HFF-Myc (cell line): ENCODE data around the gene ONECUT3.
A peak's percentile ranks its signal among the peaks of the same experiment; 100 is the strongest.

ENCODE experiments used
- DNase-seq: peaks from one replicate; pipeline ENCODE4 v3.0.0-alpha.2; 2011; ENCODE audit warnings: low read depth; ENCODE audit errors: extremely low read depth
- H3K4me3 ChIP-seq: replicated peaks from 2 replicates; pipeline ENCODE4 v1.5.1; 2011; ENCODE audit warnings: low read depth, mild to moderate bottlenecking, control low read depth, low read length
- TF ChIP-seq, protein P1 (sequence below): IDR thresholded peaks from 2 replicates; pipeline ENCODE4 v1.5.1; 2012; ENCODE audit warnings: mild to moderate bottlenecking, low read depth, low read length, control low read depth; ENCODE audit errors: missing control alignments

Gene ONECUT3

DNA sequence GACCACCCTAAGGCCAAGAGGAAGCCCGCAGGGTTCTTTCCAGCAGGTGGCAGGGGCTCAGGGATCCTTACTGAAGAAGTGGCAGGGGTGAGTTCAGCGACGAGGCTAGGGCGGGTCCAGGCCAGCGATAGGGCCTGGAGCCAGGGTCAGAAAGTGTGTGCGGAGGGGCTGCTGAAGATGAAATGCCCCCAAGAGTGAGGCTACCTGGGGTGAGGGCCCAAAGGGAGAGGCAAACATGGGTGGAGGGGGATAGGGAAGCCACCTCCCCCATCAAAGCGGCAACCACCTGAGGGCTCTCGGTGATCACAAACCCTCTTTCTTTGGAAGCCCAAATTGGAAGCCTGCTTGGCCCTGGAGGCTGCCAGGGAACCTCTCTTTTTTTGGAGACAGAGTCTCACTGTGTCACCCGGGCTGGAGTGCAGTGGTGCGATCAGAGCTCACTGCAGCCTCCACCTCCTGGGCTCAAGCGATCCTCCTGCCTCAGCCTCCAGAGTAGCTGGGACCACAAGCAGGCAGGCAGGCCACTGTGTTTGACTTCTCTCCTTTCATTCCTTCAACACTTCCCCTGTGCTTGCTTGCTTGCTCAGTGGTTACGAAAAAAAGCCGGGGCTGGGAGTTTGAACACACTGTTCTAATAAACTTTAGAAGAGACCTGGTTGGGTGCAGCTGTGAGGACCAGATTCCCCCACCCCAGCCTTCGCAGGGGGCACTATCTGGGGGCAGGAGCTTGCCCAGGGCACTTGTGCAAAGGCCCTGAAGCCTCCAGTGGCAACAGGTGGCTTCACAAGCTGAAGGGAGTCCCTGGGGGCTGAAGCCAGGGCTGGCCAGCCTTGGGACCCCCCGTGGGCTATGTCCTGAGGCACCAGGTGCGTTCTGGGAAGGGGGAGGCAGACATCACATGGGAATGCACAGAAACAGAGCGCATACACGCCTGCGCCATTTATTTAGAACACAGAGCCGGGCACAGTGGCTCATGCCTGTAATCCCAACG lies 60.2 kb downstream of the ONECUT3 start:
- TF ChIP-seq, protein P1, sequence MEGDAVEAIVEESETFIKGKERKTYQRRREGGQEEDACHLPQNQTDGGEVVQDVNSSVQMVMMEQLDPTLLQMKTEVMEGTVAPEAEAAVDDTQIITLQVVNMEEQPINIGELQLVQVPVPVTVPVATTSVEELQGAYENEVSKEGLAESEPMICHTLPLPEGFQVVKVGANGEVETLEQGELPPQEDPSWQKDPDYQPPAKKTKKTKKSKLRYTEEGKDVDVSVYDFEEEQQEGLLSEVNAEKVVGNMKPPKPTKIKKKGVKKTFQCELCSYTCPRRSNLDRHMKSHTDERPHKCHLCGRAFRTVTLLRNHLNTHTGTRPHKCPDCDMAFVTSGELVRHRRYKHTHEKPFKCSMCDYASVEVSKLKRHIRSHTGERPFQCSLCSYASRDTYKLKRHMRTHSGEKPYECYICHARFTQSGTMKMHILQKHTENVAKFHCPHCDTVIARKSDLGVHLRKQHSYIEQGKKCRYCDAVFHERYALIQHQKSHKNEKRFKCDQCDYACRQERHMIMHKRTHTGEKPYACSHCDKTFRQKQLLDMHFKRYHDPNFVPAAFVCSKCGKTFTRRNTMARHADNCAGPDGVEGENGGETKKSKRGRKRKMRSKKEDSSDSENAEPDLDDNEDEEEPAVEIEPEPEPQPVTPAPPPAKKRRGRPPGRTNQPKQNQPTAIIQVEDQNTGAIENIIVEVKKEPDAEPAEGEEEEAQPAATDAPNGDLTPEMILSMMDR, result no peak
- DNase-seq, result no peak
- H3K4me3 ChIP-seq, result peak overlapping the region; percentile 45

GRCh38 chr19:1814391-1814790 lies 61.1 kb downstream of the ONECUT3 start:
- no peak overlapping the region for H3K4me3 ChIP-seq
- no peak for DNase-seq
- TF ChIP-seq, protein P1, result no peak

- TF ChIP-seq, protein P1, result no peak
- no peak for DNase-seq
- no peak overlapping the region for H3K4me3 ChIP-seq
Observed at GRCh38 chr19:1814833-1815604, 61.7 kb downstream of the ONECUT3 start.

DNA sequence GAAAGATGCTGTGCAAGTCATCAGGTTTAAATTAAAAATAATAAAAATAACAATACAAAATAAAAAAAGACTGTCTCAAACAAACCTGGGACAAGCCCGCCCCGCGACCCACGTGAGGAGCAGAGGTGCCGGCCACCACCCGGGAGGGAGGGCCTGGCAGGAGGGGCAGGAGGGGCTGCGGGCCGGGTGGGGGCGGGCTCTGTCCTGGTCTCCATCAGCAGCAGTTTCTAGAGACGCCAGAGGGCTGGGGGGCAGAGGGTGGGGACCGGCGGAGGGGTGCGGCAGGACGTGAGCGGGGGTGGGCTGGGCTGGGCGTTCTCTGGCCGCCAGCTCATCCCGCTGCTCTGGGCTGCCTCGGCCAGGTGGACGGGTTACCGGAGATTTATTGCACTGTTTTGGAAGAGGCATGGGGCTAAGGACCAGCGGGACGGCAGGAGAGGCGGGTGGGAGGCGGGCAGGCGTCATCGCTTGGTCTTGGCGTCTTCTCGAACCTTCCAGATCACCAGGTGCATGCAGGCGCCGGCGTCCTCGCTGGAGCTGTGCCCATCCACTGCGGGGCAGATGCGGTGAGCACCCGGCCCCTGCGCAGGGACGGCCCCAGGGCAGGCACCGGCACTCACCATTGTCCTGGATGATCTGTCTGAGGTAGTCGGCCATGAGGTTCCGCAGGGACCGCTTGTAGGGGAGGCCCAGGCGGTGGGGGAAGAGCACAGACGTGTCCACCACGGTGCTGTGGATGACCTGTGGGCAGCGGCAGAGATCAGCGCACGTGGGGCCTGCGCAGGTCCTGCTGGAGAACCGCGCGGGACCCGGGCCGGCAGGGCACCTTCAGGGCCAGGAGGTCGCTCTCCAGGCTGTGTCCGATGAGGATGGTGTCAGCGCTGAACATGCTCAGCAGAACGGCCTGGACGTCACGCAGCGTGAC lies 62.6 kb downstream of the ONECUT3 start:
- no peak overlapping the region for H3K4me3 ChIP-seq
- TF ChIP-seq, protein P1, result no peak
- DNase-seq, result no peak

GRCh38 chr19:1816530-1817298 lies 63.4 kb downstream of the ONECUT3 start:
- TF ChIP-seq, protein P1, result no peak
- no peak for DNase-seq
- no peak overlapping the region for H3K4me3 ChIP-seq
